ENCODE measurements around the gene CYTH2. TPM values are rescaled to one million over a fixed set of nuclear protein-coding genes. Genes with fewer than 3 reads are reported as not detected.

CYTH2 gene
- total RNA-seq, 2 donors from 2014 or later, result 50.6 to 79.4 TPM

GRCh38 chr19:48436586-48436985 lies 32.6 kb upstream of the CYTH2 start:
- TF ChIP-seq, protein P1, sequence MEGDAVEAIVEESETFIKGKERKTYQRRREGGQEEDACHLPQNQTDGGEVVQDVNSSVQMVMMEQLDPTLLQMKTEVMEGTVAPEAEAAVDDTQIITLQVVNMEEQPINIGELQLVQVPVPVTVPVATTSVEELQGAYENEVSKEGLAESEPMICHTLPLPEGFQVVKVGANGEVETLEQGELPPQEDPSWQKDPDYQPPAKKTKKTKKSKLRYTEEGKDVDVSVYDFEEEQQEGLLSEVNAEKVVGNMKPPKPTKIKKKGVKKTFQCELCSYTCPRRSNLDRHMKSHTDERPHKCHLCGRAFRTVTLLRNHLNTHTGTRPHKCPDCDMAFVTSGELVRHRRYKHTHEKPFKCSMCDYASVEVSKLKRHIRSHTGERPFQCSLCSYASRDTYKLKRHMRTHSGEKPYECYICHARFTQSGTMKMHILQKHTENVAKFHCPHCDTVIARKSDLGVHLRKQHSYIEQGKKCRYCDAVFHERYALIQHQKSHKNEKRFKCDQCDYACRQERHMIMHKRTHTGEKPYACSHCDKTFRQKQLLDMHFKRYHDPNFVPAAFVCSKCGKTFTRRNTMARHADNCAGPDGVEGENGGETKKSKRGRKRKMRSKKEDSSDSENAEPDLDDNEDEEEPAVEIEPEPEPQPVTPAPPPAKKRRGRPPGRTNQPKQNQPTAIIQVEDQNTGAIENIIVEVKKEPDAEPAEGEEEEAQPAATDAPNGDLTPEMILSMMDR (IDR thresholded peaks at IDR 0.05), result no peak
- H3K27ac ChIP-seq, result no peak overlapping the region
- no peak for DNase-seq (ENCODE audit: low spot score)
- no peaks in the 10 kb centered on the region for H3K9me3 ChIP-seq
- no peaks in the 10 kb centered on the region for H3K4me1 ChIP-seq (ENCODE audit: control insufficient read depth in 1 of 2, low read depth in 2 of 2)
- peaks cover 3% of the 10 kb centered on the region for H3K27me3 ChIP-seq (replicated peaks; ENCODE audit: insufficient read depth)
- no peak for ATAC-seq (ENCODE audit: insufficient number of reproducible peaks, low FRiP score, low read depth)
- no peak overlapping the region for H3K4me3 ChIP-seq
- H3K36me3 ChIP-seq, result no peaks in the 10 kb centered on the region

DNA sequence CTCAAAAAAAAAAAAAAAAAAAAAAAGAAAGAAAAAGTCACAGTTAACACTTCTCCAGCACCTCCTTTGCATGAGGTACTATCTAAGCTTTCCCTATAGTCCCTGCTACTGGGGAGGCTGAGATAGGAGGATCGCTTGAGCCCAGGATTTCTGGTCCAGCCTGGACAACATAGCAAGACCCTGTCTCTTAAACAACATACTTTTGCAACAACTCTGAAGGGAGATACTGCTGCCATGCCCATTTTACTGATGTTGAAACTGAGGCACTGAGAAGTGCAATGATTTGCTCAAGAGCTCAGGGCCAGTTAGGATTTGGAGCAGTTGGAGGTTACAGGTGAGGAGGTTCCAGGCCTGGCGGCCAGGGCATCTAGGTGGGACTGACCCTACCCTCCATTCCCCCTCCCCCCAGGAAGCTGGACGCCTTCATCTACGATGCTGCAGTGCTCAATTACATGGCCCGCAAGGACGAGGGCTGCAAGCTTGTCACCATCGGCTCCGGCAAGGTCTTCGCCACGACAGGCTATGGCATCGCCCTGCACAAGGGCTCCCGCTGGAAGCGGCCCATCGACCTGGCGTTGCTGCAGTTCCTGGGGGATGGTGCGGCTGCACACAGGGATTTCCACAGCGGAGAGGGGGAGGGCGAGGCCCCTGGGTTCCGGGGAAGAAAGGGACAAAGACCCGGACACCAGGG lies 27.7 kb upstream of the CYTH2 start:
- ATAC-seq (ENCODE audit: insufficient number of reproducible peaks, low FRiP score, low read depth), result no peak
- Histone ChIP-seq H3K27ac (no peak overlapping the region), H3K9me3 (no peaks in the 10 kb centered on the region), H3K27me3 (replicated peaks; ENCODE audit: insufficient read depth) (peaks cover 3% of the 10 kb centered on the region), H3K36me3 (no peaks in the 10 kb centered on the region), H3K4me1 (ENCODE audit: control insufficient read depth in 1 of 2, low read depth in 2 of 2) (peaks cover 15 to 20% of the 10 kb centered on the region in 2 donors), H3K4me3 (no peak overlapping the region)
- TF ChIP-seq, protein P1 (IDR thresholded peaks at IDR 0.05), result no peak
- DNase-seq (ENCODE audit: low spot score), result no peak

GRCh38 chr19:48442116-48443035 lies 26.8 kb upstream of the CYTH2 start:
- TF ChIP-seq, protein P1 (IDR thresholded peaks at IDR 0.05), result no peak
- ATAC-seq (ENCODE audit: insufficient number of reproducible peaks, low FRiP score, low read depth) (no peak), DNase-seq (ENCODE audit: low spot score) (no peak)
- Histone ChIP-seq H3K36me3 (no peaks in the 10 kb centered on the region), H3K4me3 (no peak overlapping the region), H3K4me1 (ENCODE audit: control insufficient read depth in 1 of 2, low read depth in 2 of 2) (peaks cover 17 to 22% of the 10 kb centered on the region in 2 donors), H3K9me3 (no peaks in the 10 kb centered on the region), H3K27ac (no peak overlapping the region), H3K27me3 (replicated peaks; ENCODE audit: insufficient read depth) (peaks cover 3% of the 10 kb centered on the region)

GRCh38 chr19:48443256-48443655 lies 25.9 kb upstream of the CYTH2 start:
- ATAC-seq (ENCODE audit: insufficient number of reproducible peaks, low FRiP score, low read depth), result no peak
- Histone ChIP-seq H3K36me3 (peaks cover 2% of the 10 kb centered on the region), H3K27ac (no peak overlapping the region), H3K4me3 (peak overlapping the region; percentile 67), H3K9me3 (no peaks in the 10 kb centered on the region), H3K27me3 (replicated peaks; ENCODE audit: insufficient read depth) (peaks cover 3% of the 10 kb centered on the region), H3K4me1 (ENCODE audit: control insufficient read depth in 1 of 2, low read depth in 2 of 2) (peaks cover 17 to 22% of the 10 kb centered on the region in 2 donors)
- TF ChIP-seq, protein P1 (IDR thresholded peaks at IDR 0.05), result no peak
- DNase-seq (ENCODE audit: low spot score), result no peak

DNA sequence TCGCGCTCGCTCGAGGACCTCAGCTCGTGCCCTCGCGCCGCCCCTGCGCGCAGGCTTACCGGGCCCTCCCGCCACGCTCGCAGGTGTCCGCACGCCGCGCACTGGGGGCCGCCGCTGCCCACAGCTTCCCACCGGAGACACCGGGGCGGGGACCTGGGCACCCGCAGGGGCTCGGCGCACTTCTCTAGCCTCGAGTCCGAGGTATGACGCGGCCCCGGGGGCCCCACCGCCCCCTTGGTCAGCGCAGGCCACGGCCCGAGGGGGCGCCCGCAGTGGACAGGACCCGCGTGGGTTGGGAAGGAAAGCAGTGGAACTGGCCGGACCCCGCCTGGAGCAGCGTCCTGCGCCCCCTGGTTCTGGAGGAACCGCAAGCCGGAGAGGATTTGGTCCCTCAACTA lies 25.4 kb upstream of the CYTH2 start:
- TF ChIP-seq, protein P1 (IDR thresholded peaks at IDR 0.05), result no peak
- no peak for ATAC-seq (ENCODE audit: insufficient number of reproducible peaks, low FRiP score, low read depth)
- DNase-seq (ENCODE audit: low spot score), result no peak
- Histone ChIP-seq H3K9me3 (no peaks in the 10 kb centered on the region), H3K4me1 (ENCODE audit: control insufficient read depth in 1 of 2, low read depth in 2 of 2) (peaks cover 17 to 22% of the 10 kb centered on the region in 2 donors), H3K27ac (no peak overlapping the region), H3K4me3 (peak overlapping the region; percentile 79), H3K27me3 (replicated peaks; ENCODE audit: insufficient read depth) (peaks cover 3% of the 10 kb centered on the region), H3K36me3 (peaks cover 3% of the 10 kb centered on the region)

Measured in thoracic aorta (tissue), 2 donors.